GM18517 (cell line): ENCODE results near the gene SESN2.
"Not testable (repeated sequence)": the region's sequence is repeated elsewhere in the genome, so short reads cannot be mapped to it uniquely, and the experiment has no call there.

Source experiments
- ATAC-seq: cut with Tn5 transposase; IDR thresholded peaks from one replicate; pipeline ENCODE4 v1.9.1; 2021; ENCODE audit warnings: mild to moderate bottlenecking, moderate library complexity; ENCODE audit not compliant: unreplicated experiment

Gene SESN2

DNA sequence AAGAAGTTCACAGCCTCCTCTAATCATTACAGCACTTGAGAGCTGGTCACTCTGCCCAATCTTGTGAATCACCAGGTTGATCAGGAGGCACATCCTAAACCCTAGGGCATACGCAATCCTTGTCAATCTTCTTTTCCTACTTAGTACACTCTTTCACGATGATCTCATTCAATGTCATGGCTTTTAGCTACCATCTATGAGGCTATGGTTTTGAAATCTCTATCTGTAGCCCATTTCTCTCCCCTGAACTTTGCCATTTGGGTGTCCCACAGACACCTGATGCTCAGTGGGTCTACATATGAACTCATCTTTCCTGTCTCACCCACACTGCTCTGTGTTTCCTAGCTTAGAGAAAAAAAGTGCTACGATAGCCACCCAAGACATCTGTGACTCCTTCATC, 67.7 kb downstream of the SESN2 start:
- ATAC-seq, result no peak

DNA sequence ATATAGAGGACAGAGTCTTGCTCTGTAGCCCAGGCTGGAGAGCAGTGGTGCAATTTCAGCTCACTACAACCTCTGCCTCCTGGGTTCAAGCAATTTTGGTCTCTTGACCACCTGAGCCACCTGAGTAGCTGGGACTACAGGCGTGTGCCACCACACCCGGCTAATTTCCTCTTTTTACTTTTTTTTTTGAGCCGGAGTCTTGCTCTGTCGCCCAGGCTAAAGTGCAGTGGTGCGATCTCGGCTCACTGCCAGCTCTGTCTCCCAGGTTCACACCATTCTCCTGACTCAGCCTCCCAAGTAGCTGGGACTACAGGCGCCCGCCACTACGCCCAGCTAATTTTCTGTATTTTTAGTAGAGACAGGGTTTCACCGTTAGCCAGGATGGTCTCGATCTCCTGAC, 68.1 kb downstream of the SESN2 start:
- ATAC-seq, result not testable (repeated sequence)

DNA sequence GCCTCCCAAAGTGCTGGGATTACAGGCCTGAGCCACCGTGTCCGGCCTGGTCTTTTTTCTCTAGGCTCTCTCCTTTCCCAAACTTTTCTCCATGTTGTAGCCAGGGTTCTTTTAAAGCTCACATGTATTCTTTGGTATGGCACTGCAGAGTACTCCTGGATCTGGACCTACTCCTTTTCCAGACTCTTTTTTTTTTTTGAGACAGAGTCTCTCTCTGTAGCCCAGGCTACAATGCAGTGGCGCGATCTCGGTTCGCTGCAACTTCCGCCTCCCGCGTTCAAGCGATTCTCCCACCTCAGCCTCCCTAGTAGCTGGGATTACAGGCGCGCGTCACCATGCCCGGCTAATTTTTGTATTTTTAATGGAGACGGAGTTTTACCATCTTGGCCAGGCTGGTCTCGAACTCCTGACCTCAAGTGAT, 68.9 kb downstream of the SESN2 start:
- ATAC-seq, result no peak

DNA sequence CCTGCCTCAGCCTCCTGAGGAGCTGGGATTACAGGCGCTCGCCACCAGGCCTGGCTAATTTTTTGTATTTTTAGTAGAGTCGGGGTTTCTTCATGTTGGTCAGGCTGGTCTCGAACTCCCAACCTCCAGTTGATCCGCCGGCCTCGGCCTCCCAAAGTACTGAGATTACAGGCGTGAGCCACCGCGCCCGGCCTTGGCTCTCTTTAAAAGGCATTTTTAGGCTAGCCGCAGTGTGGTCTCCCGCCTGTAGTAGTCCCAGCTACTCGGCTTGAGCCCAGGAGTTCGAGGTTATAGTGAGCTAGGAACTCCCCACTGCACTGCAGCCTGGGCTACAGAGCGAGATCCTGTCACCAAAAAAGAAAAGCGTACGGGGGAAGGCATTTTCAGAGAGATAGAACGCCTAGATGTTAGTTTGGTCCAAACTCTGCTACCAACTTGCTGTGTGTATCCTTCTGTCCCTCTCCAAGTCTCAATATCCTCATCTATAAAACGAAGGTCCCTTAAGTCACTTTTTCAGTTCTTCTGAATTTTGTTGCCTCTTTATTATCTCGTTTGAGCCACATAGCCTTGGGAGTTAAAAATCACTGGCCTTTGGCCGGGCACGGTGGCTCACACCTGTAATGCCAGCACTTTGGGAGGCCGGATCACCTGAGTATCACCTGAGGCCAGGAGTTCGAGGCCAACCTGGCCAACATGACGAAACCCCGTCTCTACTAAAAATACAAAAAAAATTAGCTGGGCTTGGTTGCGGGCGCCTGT, 70.3 kb downstream of the SESN2 start:
- ATAC-seq, result no peak
